SW 1271 (cell line): Measurements from ENCODE around the gene YIPF5.

Experiments used
- DNase-seq, 2 experiments: peaks; one replicate each; lab custom pipeline; 2025; lab: John Stamatoyannopoulos, UW

Gene YIPF5

GRCh38 chr5:144122641-144123040, 47.8 kb downstream of the YIPF5 start:
- no peak for DNase-seq

GRCh38 chr5:144122081-144122480, 48.4 kb downstream of the YIPF5 start:
- DNase-seq: no peak

- no peak for DNase-seq
Measured at GRCh38 chr5:144121577-144121976, 48.9 kb downstream of the YIPF5 start.

- no peak for DNase-seq
Measured at GRCh38 chr5:144120661-144121180, 49.7 kb downstream of the YIPF5 start.

- DNase-seq: no peak
Measured at GRCh38 chr5:144117412-144117811, 53.0 kb downstream of the YIPF5 start.

GRCh38 chr5:144114571-144114970, 55.9 kb downstream of the YIPF5 start:
- no peak for DNase-seq
